NCI-H2196 (cell line): ENCODE measurements around the gene TFB1M.
A peak's percentile ranks its signal among the peaks of the same experiment; 100 is the strongest.
"Not testable (repeated sequence)": the region's sequence is repeated elsewhere in the genome, so short reads cannot be mapped to it uniquely, and the experiment has no call there.

Source experiments
- DNase-seq: peaks from one replicate; lab custom pipeline; 2025; ENCODE audit not compliant: unreplicated experiment; lab: John Stamatoyannopoulos, UW

TFB1M gene

DNA sequence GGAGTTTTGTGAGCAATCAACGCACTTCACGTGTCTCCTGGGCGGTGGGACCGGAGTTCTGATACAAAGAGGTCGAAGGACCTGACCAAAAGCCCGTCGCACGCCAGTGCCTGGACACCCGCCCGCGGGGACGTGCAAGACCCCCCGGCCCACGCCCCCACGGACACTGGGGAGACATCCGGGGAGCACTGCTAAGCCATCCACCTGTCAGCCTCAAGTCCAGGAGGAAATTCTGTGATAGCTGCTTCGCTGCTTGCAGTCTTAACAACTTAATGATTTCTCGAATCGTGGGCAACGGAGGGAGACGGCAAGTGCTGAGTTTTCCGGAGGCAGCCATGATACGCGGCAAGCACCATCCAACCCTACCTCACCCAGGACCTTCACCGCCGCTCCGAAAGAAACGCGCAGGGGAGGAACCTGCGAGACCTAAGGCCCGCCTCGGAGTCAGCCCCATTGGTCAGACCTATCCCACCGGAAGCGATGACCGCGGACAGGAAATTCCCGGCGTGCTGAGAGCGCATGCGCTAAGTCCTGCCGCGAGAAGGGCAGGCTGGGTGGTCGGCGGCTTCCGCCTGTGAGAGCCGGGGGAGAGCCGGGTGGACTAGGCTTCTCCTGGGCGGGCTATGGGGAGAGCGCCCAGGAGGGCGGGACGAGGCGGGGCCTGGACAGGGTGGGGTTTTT lies at the start of gene TFB1M:
Gene TFB1M (minus strand): TSS at position 393 of the 681 bp plus-strand sequence. CDS start 56 bp downstream, at position 337.
- peak; percentile 90 for DNase-seq

DNA sequence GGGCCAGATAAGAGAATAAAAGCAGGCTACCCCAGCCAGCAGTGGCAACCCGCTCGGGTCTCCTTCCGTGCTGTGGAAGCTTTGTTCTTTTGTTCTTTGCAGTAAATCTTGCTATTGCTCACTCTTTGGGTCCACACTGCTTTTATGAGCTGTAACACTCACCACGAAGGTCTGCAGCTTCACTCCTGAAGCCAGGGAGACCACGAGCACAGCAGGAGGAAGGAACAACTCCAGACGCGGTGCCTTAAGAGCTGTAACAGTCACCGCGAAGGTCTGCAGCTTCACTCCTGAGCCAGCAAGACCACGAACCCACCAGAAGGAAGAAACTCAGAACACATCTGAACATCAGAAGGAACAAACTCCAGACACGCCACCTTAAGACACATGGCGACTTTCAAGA lies 49.7 kb upstream of the TFB1M start:
- DNase-seq, result not testable (repeated sequence)

DNA sequence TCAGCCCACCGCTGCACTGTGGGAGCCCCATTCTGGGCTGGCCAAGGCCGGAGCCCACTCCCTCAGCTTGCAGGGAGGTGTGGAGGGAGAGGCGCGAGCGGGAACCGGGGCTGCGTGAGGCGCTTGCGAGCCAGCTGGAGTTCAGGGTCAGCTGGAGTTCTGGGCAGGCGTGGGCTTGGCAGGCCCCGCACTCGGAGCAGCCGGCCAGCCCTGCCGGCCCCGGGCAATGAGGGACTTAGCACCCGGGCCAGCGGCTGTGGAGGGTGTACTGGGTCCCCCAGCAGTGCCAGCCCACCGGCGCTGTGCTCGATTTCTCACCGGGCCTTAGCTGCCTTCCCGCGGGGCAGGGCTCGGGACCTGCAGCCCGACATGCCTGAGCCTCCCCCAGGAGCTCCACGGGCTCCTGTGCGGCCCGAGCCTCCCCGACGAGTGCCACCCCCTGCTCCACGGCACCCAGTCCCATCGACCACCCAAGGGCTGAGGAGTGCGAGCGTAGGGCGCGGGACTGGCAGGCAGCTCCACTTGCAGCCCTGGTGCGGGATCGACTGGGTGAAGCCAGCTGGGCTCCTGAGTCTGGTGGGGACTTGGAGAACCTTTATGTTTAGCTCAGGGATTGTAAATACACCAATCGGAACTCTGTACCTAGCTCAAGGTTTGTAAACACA lies 48.8 kb upstream of the TFB1M start:
- not testable (repeated sequence) for DNase-seq

DNA sequence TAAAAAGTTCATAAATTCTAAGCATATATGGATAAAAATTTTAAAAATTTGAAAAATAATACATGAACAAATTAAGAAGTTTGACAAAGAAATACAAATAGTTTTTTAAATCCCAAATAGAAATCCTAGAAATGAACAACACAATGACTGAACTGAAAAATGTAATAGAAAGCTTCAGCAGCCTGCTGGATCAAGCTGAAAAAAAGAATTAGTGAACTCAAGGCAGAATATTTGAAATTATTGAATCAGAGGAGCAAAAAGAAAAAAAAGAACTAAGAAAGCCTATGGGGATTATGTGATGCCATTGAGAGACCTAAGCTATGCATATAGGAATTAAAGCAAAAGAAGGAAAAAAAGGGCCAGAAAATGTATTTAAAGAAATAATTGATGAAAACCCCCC lies 39.9 kb upstream of the TFB1M start:
- no peak for DNase-seq

DNA sequence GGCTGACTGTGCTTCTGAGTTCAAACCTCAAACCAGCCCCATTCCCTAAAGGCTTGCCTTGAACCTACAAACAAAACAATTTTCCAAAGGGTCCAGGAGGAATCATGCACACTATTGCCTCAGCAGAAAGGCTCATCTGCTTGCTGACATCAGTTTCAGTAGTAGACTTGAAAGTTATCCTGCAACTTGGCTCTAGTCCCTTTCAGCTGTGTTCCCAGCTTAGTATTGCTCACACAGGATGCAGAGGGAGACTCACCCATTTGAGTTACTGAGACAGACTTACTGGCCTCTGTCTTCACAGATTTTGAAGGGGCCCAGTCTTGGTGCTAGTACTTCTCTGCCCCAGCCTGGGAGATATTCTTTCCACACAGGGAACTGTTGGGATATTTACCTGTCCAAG lies 38.5 kb upstream of the TFB1M start:
- no peak for DNase-seq

DNA sequence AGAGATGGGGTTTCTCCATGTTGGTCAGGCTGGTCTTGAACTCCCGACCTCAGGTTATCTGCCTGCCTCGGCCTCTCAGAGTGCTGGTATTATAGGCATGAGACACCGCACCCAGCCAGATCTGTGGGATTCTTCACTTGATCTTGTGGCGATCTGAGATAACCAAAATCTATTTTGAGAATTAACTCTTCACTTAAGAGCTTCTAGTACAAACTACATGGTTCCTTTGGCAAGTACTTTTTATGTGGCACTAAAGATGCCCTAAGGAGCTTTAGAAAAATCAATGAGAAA lies 37.8 kb upstream of the TFB1M start:
- no peak for DNase-seq

DNA sequence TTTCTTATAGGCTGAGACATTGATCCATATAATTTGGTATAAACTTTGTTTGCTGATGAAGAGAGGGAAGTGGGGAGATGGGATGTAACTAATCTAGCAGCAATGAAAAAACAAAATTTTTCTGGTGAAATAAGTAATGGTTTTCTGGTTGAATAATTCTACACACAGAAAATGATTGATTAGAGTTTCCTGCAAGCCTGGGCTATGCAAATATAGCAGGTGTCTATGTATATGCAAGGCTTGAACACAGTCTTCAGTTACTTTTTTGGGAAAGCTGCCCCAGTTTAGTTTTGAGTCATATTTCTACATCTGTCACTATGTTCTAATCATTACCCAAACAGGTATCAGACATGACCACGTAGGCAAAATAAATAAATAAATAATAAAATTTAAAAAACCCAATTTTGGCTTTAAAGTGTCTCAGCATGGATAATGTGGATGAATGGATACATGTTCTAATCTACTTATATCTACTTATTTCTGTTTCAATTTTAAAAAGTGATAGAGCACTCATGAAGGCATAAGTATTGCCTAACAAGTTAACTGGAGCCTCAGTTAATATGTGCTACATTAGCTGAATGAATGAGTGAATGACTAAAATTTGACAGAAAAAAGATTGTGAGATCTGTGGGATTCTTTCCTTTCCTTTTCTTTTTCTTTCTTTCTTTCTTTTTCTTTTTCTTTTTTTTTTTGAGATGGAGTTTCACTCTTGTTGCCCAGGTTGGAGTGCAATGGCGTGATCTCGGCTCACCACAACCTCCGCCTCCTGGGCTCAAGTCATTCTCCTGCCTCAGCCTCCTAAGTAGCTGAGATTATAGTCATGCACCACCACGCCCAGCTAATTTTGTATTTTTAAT lies 37.2 kb upstream of the TFB1M start:
- DNase-seq, result no peak

DNA sequence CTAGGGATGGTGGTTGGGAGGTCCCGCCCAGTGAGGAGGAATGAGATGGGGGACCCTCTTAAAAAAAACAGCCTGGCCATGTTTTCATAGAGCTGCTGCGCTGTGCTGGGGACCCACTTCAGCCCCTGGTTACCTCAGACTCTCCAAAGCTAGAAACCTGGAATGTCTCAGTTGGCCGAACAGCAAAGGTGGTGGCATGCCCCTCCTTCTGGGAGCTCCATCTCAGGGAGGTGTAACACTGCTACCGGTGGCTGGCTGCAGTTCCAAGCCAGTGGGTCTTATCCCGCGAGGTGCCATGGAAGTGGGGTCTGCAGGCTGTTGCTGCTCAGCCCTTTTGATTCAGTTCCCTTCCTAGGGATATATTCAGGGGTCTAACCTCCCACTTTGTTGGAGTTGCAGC lies 35.7 kb upstream of the TFB1M start:
- DNase-seq, result no peak

DNA sequence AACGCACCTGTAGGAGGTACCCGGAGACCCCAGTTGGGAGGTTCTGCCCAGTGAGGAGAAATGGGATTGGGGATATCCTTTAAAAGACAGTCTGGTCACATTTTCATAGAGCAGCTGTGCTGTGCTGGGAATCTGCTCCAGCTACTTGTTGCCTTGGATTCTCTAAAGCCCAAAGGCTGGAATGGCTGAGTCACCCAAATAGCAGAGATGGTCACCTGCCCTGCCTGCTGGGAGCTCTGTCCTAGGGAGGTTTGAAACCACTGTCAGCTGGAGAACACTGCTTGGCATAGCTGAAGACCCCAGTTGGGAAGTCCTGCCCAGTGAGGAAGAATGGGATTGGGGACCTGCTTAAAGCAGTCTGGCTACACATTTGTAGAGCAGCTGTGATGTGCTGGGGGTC lies 34.8 kb upstream of the TFB1M start:
- no peak for DNase-seq

DNA sequence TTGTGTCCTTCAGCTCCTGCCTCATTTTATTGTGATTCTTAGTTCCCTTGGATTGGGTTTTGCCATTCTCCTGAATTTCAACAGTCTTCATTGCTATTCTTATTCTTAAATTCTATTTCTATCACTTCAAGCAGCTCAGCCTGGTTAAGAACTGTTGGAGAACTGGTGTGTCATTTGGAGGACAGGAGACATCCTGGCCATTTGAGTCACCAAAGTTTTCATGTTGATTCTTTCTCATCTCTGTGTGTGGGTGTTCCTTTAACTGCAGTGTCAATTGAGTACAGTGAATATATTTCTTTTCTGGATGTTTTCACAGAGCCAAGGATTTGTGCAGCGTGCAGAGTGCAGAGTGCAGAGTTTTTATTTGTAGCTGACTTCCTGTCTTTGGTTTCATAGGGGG lies 33.5 kb upstream of the TFB1M start:
- no peak for DNase-seq

DNA sequence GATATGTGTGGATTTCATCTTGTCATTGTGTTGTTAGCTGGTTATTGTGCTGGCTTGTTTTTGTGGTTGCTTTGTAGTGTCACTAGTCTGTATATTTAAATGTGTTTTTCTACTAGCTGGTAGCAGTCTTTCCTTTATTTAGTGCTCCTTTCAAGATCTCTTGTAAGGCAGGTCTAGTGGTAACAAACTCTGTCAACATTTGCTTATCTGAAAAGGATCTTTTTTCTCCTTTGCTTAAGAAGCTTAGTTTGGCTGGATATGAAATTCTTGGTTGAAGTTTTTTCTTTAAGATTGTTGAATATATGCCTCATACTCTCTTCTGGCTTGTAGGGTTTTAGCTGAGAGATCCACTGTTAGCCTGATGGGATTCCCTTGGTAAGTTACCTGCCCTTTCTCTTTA lies 32.7 kb upstream of the TFB1M start:
- DNase-seq, result no peak

DNA sequence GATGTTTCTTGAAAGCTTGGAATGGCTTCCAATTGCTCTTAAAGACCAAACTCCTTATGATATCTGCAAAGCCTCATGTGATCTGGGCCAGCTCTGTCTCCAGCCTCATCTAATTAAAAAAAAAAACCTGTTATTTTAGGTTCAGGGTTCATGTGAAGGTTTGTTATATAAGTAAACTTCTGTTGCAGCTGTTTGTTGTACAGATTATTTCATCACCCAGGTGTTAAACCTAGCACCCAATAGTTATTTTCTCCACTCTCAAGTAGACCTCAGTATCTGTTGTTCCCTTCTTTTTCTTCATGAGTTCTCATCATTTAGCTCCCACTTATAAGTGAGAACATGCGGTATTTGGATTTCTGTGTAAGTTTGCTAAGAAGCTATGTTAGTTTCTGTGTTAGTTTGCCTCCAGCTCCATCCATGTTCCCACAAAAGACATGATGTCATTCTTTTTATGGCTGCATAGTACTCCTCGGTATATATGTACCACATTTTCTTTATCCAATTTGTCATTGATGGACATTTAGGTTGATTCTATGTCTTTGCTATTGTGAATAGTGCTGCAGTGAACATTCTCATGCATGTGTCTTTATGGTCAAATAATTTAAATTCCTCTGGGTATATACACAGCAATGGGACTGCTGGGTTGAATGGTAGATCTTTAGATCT lies 30.2 kb upstream of the TFB1M start:
- DNase-seq, result no peak

DNA sequence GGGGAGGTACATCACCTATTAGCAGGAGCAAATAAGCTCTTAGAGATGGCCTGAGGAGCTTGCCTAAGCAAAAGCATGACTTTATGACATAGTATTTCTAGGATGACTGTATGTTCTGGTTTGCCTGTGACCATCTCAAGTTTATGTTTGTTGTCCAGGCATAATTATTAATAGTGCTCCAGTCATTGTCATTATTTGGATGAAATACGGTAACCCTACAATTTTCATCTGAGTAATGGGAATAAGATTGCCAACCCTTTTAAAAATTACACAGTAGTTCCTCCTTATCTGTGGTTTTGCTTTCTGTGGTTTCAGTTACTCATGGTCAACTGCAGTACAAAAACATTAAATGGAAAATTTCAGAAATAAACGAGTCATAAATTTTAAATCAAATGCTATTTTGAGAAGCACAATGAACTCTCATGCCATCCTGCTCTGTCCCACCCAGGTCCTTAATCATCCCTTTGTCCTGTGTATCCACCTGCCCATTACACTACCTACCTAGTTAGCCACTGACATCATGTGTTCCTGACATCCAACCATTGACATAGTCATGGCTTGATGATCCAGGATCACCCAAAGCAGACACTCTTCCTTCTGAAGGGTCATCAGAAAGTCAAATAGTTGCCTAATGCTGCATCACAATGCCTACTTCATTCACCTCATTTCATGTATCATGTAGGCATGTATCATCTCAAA lies 27.0 kb upstream of the TFB1M start:
- DNase-seq, result no peak

DNA sequence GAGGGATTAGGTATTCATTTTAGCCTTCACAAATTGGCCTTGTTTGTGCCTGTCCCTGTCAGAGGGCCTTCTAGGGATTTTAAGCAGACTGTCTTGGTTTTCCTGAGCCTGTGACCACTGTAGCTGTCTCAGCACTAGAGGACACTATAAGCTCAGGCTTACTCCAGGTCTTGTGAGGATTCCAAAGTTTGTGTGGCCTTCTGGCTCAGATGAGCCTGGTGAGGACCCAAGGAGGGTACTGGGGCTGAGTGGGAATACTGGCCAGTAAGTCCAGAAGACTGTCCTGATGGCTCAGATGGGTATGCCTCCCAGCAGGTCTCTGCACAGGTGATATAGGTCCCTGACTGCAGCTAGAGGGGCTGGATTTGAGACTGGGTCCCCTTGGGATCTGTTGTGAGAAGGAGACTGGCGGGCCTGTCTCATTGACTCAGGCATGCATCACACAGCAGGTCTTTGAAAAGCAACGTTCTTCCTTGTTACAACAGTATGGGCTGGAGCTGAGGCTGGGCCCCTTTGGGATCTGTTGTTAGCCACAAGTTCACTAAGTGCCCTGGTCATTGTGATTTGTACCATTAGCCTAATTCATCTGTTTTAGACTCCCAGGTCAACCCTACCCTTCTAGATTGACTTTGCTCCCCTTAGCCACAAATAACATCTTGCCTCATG lies 26.3 kb upstream of the TFB1M start:
- DNase-seq, result no peak

DNA sequence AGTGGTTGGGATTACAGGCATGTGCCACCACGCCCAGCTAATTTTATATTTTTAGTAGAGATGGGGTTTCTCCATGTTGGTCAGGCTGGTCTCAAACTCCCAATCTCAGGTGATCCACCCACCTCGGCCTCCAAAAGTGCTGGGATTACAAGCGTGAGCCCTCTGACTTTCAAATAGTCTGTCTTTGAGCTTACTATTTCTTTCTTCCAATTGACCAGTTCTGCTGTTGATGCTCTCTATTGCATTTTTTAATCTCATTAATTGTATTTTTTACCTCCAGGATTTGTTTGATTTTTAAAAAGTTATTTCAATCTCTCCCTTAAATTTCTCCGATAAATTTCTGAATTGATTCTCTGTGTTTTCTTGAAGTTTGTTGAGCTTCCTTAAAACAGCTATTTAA lies 25.6 kb upstream of the TFB1M start:
- DNase-seq, result not testable (repeated sequence)

DNA sequence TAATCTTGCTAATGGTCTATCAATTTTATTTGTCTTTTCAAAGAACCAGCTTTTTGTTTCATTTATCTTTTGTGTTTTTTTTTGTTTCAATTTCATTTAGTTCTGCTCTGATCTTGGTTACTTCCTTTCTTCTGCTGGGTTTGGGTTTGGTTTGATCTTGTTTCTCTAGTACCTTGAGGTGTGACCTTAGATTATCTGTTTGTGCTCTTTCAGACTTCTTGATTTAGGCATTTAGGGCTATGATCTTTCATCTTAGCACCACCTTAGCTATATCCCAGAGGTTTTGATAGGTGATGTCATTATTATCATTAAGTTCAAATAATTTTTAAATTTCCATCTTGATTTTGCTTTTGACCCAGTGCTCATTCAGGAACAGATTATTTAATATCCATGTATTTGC lies 24.0 kb upstream of the TFB1M start:
- DNase-seq, result not testable (repeated sequence)

DNA sequence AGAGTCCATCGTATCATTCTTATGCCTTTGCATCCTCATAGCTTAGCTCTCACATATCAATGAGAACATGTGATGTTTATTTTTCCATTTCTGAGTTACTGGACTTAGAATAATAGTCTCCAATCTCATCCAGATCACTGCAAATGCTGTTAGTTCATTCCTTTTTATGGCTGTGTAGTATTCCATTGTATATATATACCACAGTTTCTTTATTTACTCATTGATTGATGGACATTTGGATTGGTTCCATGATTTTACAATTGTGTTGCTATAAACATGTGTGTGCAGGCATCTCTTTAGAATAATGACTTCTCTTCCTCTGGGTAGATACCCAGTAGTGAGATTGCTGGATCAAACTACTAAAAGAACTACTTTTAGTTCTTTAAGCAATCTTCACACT lies 21.0 kb upstream of the TFB1M start:
- no peak for DNase-seq

DNA sequence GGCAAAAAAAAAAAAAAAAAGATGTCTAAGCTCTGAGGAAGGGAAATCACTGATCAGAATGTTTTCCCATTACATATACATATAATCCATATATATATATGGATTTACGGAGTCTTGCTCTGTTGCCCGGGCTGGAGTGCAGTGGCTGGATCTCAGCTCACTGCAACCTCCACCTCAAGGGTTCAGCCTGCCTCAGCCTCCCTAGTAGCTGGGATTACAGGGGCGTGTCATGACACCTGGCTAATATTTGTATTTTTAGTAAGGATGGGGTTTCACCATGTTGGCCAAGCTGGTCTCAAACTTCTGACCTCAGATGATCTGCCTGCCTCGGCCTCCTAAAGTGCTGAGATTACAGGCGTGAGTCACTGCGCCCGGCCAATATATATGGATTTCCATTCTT lies 19.8 kb upstream of the TFB1M start:
- DNase-seq, result not testable (repeated sequence)

DNA sequence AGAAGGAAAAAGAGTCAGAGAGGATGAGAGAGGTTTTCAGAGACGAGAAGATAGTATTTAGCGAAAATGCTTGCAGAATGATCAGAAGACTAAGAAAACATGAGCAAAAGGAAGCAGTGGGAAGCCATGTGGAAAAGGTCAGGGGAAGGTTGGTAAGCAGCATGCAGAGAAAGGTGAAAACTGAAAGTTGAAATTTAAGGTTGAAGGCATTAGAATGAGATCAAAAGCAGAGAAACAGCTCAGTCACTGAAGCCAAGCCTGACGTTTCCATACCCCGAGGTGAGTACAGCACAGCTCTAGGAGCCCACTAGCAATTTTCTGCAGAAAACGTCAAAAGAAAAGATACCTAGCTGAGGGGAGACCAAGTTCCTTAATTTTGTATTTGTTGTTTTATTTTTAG lies 19.1 kb upstream of the TFB1M start:
- DNase-seq, result no peak

DNA sequence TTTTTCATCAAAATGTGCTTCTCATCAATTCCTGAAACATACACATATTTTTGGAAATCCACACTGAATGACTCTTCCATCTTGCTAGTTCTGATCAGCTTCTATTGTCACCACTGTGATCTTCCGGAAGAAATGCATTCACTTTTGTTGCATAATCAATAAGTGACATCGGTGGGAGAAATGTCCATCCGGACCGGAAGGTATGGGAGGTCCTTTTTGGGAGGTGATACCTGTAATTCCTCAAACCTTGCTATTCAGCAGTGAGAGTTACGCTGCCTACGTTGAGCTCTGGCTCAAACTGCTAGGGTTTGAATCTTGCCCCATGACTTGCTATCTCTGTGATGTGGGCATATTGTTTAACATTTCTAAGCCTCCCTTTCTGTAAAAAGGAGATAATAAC lies 16.6 kb upstream of the TFB1M start:
- DNase-seq, result no peak
